Cortex of kidney (tissue), 1 donor: Measurements from ENCODE around the gene MYLIP.

Source experiments
- DNase-seq: peaks from one replicate; lab custom pipeline; 2025; lab: John Stamatoyannopoulos, UW

The MYLIP gene

GRCh38 chr6:16128759-16129622 lies at the start of gene MYLIP:
MYLIP (plus strand) TSS chr6:16129086; CDS start chr6:16129323, 237 bp downstream.
- peak; percentile 64 for DNase-seq

- DNase-seq = no peak
These were observed 49.5 kb upstream of the MYLIP start for GRCh38 chr6:16079354-16079753.

- no peak for DNase-seq
These were observed 48.7 kb upstream of the MYLIP start for GRCh38 chr6:16080204-16080603.

- DNase-seq = no peak
These were observed 47.6 kb upstream of the MYLIP start for GRCh38 chr6:16081326-16081725.

GRCh38 chr6:16082361-16082760 lies 46.5 kb upstream of the MYLIP start:
- no peak for DNase-seq

GRCh38 chr6:16086965-16087364 lies 41.9 kb upstream of the MYLIP start:
- DNase-seq = no peak

GRCh38 chr6:16087386-16087785 lies 41.5 kb upstream of the MYLIP start:
- DNase-seq = no peak

- DNase-seq = no peak
These were observed 40.5 kb upstream of the MYLIP start for GRCh38 chr6:16088409-16088808.

GRCh38 chr6:16089232-16090062 lies 39.4 kb upstream of the MYLIP start:
- DNase-seq = no peak

GRCh38 chr6:16090452-16090851 lies 38.4 kb upstream of the MYLIP start:
- DNase-seq = no peak

GRCh38 chr6:16090920-16091319 lies 38.0 kb upstream of the MYLIP start:
- no peak for DNase-seq

- DNase-seq = no peak
These were observed 36.7 kb upstream of the MYLIP start for GRCh38 chr6:16092140-16092539.

GRCh38 chr6:16092990-16093389 lies 35.9 kb upstream of the MYLIP start:
- DNase-seq = no peak

GRCh38 chr6:16095180-16095579 lies 33.7 kb upstream of the MYLIP start:
- DNase-seq = no peak

- DNase-seq = no peak
These were observed 31.3 kb upstream of the MYLIP start for GRCh38 chr6:16097382-16098171.

GRCh38 chr6:16098211-16098610 lies 30.7 kb upstream of the MYLIP start:
- no peak for DNase-seq

- no peak for DNase-seq
These were observed 26.7 kb upstream of the MYLIP start for GRCh38 chr6:16102208-16102607.

- no peak for DNase-seq
These were observed 25.2 kb upstream of the MYLIP start for GRCh38 chr6:16103722-16104121.

GRCh38 chr6:16104624-16105433 lies 24.1 kb upstream of the MYLIP start:
- DNase-seq = no peak

GRCh38 chr6:16105854-16106253 lies 23.0 kb upstream of the MYLIP start:
- DNase-seq = no peak
